Measurements from ENCODE around the gene IGSF23. TPM values are rescaled to one million over a fixed set of nuclear protein-coding genes. Genes with fewer than 3 reads are reported as not detected.

The IGSF23 gene
- total RNA-seq, 1 experiment from 2014 or later = not detected

DNA sequence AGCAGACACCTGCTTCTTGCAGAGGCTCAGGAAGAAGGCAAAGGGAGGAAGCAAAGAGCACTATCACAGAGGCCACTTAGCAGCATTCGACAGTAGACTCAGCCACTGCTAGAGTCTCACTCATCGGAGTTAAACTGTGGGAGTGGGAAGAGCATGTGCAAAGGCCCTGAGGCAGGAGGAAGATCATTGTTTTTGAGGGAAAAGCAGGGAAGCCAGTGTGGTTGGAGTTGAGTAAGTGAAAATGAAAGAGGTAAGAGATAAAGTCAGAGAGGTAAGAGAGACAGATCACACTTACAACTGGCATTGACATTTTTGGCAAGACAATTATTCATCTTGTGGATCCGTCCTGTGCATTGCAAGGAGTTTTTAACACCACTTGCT lies 42.8 kb upstream of the IGSF23 start:
- H3K4me2 ChIP-seq = no peak overlapping the region
- CTCF ChIA-PET = interaction anchor here (0.5 to 1.2 kb wide), 13 partner anchors 15 to 988 kb away, joined by 3 to 9 read pairs (median 4); partner anchors contain the start of gene BCAM
- intact Hi-C loops (cut with micrococcal nuclease; ENCODE audit: unreplicated experiment) = loop anchor here (5.0 to 10.0 kb wide), 2 partner anchors 272 to 384 kb away; partner anchors contain the start of gene CLPTM1
- POLR2A ChIA-PET (ENCODE audit: unreplicated experiment) = no interaction called here
- no peaks in the 10 kb centered on the region for H3K27me3 ChIP-seq (ENCODE audit: insufficient read depth, low read depth)
- no peaks in the 10 kb centered on the region for H3K79me2 ChIP-seq (ENCODE audit: low read depth)
- H3K4me1 ChIP-seq (replicated peaks; ENCODE audit: insufficient read depth) = peaks cover 63% of the 10 kb centered on the region
- no peaks in the 10 kb centered on the region for H3K36me3 ChIP-seq (ENCODE audit: low read depth)
- H3F3A ChIP-seq (ENCODE audit: insufficient read depth, low read depth) = peaks cover 49% of the 10 kb centered on the region
- TF ChIP-seq CTCF (conservative IDR thresholded peaks at IDR 0.05) = no peak
- no peak for TF ChIP-seq EZH2 (IDR thresholded peaks at IDR 0.05; ENCODE audit: low read depth)
- H3K27ac ChIP-seq = no peak overlapping the region
- no peak overlapping the region for H3K4me3 ChIP-seq
- no TSS peak for BruUV-seq (replicated peaks)
- DNase-seq = no peak
- H3K9me3 ChIP-seq (ENCODE audit: insufficient read depth, low read depth) = no peaks in the 10 kb centered on the region
- H4K20me1 ChIP-seq (ENCODE audit: insufficient read depth) = no peaks in the 10 kb centered on the region
- H2AFZ ChIP-seq = no peak overlapping the region
- no peaks in the 10 kb centered on the region for H3K9me2 ChIP-seq (ENCODE audit: insufficient read depth)

DNA sequence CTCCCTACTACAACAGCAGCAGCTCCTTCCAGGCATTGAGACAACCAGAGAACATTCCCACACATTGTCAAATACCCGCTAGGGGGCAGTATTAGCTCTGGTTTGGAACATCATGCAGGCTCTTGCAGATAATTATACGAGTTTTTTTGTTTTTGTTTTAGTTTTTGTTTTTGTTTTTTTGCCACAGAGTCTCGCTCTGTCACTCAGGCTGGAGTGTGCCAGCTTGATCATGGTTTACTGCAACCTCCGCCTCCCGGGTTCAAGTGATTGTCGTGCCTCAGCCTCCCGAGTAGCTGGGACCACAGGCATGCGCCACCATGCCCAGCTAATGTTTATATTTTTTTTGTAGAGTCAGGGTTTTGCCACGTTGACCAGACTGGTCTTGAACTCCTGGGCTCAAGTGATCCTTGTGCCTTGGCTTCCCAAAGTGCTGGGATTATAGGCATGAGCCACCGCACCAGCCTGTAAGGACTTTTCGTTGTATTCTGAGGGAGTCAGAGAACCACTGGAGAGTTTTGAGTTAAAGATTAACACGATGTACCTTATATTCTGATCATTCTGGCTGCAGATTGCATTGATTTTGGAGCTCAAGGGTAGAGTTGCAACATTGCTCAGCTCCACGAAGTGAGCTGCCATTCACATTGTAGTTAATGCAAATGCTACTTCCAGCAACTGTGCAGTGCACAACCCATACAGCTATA lies 42.2 kb upstream of the IGSF23 start:
- H2AFZ ChIP-seq = no peak overlapping the region
- H3K9me3 ChIP-seq (ENCODE audit: insufficient read depth, low read depth) = no peaks in the 10 kb centered on the region
- no peaks in the 10 kb centered on the region for H3K79me2 ChIP-seq (ENCODE audit: low read depth)
- intact Hi-C loops (cut with micrococcal nuclease; ENCODE audit: unreplicated experiment) = loop anchor here (1.0 to 10.0 kb wide), 4 partner anchors 59 to 384 kb away; partner anchors contain the start of gene CLPTM1
- peak; percentile 67 to 80 for DNase-seq
- H3K4me2 ChIP-seq = peak overlapping the region; percentile 58
- H4K20me1 ChIP-seq (ENCODE audit: insufficient read depth) = no peaks in the 10 kb centered on the region
- CTCF ChIA-PET = interaction anchor here (0.5 to 1.2 kb wide), 13 partner anchors 14 to 987 kb away, joined by 3 to 9 read pairs (median 4); partner anchors contain the start of gene BCAM
- BruUV-seq (replicated peaks) = no TSS peak
- no peaks in the 10 kb centered on the region for H3K27me3 ChIP-seq (ENCODE audit: insufficient read depth, low read depth)
- POLR2A ChIA-PET (ENCODE audit: unreplicated experiment) = no interaction called here
- H3K4me1 ChIP-seq (replicated peaks; ENCODE audit: insufficient read depth) = peaks cover 67% of the 10 kb centered on the region
- no peaks in the 10 kb centered on the region for H3K36me3 ChIP-seq (ENCODE audit: low read depth)
- no peak overlapping the region; the same call in 1 of the 2 replicates for H3K27ac ChIP-seq
- no peaks in the 10 kb centered on the region for H3K9me2 ChIP-seq (ENCODE audit: insufficient read depth)
- peaks cover 55% of the 10 kb centered on the region for H3F3A ChIP-seq (ENCODE audit: insufficient read depth, low read depth)
- TF ChIP-seq CTCF (conservative IDR thresholded peaks at IDR 0.05) = peak; percentile 92
- TF ChIP-seq EZH2 (IDR thresholded peaks at IDR 0.05; ENCODE audit: low read depth) = no peak
- no peak overlapping the region for H3K4me3 ChIP-seq

- intact Hi-C loops (cut with micrococcal nuclease; ENCODE audit: unreplicated experiment) = loop anchor here (1.0 to 10.0 kb wide), 4 partner anchors 60 to 383 kb away; partner anchors contain the start of gene CLPTM1
- H3K27ac ChIP-seq = peak overlapping the region; percentile 97
- peak overlapping the region; percentile 58; the same call in 1 of the 2 replicates for H3K4me2 ChIP-seq
- no peak overlapping the region for H2AFZ ChIP-seq
- ChIA-PET CTCF (no interaction called here), POLR2A (ENCODE audit: unreplicated experiment) (no interaction called here)
- no TSS peak for BruUV-seq (replicated peaks)
- no peak overlapping the region for H3K4me3 ChIP-seq
- TF ChIP-seq CTCF (conservative IDR thresholded peaks at IDR 0.05) (no peak), EZH2 (IDR thresholded peaks at IDR 0.05; ENCODE audit: low read depth) (no peak)
- H3K79me2 ChIP-seq (ENCODE audit: low read depth) = no peaks in the 10 kb centered on the region
- H3F3A ChIP-seq (ENCODE audit: insufficient read depth, low read depth) = peaks cover 57% of the 10 kb centered on the region
- no peaks in the 10 kb centered on the region for H4K20me1 ChIP-seq (ENCODE audit: insufficient read depth)
- H3K4me1 ChIP-seq (replicated peaks; ENCODE audit: insufficient read depth) = peaks cover 67% of the 10 kb centered on the region
- H3K36me3 ChIP-seq (ENCODE audit: low read depth) = no peaks in the 10 kb centered on the region
- H3K9me2 ChIP-seq (ENCODE audit: insufficient read depth) = no peaks in the 10 kb centered on the region
- H3K27me3 ChIP-seq (ENCODE audit: insufficient read depth, low read depth) = no peaks in the 10 kb centered on the region
- DNase-seq = no peak
- H3K9me3 ChIP-seq (ENCODE audit: insufficient read depth, low read depth) = no peaks in the 10 kb centered on the region
These were observed 41.4 kb upstream of the IGSF23 start for GRCh38 chr19:44571830-44572580.
